NCI-H146 (cell line): Measurements from ENCODE around the gene TIGIT.

Experiments
- DNase-seq: peaks from one replicate; lab custom pipeline; 2025; lab: John Stamatoyannopoulos, UW

The TIGIT gene

GRCh38 chr3:114310695-114311094 lies 16.9 kb downstream of the TIGIT start:
- DNase-seq, result no peak

GRCh38 chr3:114313426-114313825 lies 19.6 kb downstream of the TIGIT start:
- no peak for DNase-seq

DNA sequence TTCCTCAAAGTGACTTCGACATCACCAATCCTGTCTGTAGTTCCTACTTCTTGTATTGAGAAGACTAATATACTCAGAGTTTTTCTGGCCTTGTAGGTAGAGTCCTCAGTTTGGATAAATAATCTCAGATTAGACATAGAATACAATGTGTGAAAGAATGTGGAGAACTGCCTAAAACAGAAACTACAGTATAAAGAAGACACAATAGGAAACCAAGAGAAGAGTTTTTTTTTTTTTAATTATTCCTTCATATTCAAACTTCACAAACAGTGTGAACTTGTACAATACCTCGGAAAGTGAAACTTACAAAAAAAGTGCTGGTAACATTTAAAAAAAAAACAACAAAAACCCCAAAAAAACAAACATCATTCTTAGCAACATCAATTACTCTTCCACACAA lies 20.5 kb downstream of the TIGIT start:
- no peak for DNase-seq

DNA sequence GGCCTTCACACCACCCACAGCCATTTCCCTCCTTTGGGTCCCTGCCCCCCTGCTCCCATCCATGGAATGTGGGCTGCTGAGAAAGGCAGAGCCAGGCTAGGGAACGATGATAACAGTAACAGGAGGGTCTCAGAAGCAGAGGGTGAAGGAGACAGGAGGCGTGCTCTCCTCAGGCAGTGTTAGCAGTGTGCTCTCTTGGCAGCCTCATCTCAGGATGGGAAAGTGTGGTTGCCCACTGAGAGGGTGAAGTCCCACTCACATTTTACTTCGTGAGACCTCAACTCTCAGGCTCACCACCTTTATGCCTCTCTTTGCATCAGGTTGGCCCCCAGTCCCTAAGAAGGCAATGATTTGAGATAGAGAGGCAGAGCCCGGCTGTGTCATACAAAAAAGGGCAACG lies 24.5 kb downstream of the TIGIT start:
- no peak for DNase-seq

- peak; percentile 76 for DNase-seq
Measured at GRCh38 chr3:114319453-114319852, 25.6 kb downstream of the TIGIT start.

DNA sequence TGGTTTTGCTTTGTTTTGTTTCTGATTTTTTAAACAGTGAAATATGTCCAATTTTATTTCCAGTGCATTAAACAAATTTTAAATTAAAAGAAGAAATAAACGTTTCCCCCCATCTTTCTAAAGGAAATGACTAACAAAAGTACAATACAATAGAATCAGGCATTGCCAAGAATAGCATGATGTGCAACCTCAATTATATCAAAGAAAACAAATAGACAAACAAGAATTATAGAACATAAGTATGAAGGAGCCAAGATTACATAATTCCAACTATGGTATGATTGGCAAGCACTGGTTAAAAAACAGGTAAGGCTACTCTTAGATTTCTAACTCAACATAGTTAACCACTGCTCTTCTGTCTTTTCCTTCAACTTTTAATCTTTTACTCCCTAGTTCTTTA lies 26.4 kb downstream of the TIGIT start:
- DNase-seq, result no peak

DNA sequence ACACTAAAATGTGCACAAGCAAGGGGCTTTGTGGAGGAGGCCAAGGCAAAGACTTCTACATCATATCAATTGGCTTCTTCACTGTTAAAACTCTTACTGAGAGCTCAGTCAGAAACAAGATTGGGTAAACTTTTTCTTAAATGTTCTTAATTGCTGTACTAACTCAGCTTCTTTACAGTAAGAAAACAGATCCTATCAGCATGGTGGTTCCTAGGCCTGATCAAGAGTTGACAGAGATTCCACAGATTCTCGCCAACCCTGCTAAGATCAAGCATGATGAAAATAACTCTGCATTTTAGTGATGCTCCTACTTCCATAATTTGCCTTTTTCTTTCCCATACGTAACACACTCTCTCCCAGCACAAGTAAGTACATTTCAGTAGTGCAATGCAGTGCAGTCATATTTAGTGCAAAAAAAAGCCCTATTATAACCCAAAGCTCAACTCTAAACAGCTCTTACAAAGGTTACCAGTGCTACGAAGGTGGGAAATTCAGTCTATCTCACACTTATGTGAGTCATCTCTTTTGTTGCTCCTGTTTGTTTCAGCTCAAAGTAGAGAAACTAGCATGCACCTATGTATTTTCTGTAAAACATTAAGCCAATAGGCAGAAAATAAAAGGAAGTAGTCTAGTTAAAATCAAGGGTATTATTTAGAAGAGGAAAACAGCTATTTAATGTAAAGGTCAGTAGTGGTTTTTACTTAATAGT lies 29.9 kb downstream of the TIGIT start:
- DNase-seq, result no peak

DNA sequence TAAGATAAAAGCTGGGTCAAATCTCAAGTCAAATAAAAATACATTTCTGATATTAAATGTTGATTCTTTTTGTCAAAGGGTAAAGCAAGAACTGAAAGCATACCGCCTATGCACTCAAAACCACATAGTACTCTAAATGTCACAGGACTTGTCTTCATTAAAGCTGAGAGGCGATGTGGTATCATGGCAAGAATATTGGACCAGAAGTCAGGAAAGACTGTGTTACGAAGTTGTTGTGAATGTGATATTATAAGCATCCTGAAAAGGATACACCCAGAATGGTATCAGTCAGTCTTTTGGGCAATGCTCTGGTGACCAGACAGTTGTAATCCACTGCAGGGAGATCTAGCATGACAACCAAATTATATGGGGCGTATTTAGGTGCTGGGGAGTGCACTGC lies 33.8 kb downstream of the TIGIT start:
- no peak for DNase-seq

DNA sequence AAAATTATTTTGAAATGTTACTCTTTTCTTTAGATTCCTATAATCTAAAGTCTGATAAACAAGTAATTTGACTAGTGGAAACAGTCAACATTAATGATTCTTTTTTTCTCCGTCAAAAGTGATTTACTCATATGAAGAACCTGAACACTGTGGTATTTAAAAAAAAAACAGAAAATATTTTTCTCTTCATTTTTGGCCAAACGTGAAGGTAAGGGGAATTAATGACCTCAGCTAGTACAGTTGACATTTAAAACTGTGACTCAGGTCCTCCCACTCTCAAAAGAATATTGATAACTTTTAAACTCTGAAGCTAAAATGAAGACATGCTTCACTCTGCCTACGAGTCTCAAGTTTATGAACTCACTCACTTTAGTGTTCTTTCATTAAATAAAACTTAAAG lies 34.5 kb downstream of the TIGIT start:
- DNase-seq, result no peak

GRCh38 chr3:114329823-114330222 lies 36.0 kb downstream of the TIGIT start:
- DNase-seq, result no peak

DNA sequence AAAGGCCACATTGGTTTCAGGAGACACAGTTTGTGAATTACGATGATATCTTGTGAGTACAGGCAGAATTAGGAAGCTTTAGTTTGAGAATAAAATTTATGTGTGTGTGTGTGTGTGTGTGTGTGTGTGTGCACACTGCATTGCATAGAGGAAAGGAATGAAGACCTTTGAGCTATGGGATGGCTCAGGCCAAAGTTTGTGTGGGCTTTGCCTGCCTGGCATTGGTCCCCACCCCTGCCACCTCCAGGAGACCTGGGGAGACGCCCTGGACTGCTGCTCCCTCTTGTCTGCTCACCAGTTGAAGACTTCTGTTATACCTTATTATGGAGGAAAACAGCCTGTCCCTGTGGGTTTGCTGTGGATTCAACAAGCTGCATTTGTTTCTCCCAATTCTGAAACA lies 37.2 kb downstream of the TIGIT start:
- DNase-seq, result no peak

DNA sequence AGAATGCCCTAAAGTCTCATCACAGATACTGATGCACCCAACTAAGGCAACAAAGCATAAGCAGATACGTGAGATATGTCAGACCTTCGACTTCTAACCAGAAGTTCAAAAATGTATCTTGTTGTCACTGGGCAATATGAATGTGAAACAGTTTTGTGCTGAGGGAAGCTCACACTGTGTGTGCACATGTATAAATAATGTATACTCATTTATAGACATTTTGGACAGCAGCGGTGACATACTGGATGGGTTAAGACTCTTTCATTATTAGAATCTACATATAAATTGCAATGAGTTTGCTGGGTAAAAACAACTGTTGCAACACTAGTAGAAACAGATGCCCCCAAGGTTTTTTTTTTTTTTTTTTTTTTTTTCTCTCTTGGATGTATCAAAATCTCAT lies 37.9 kb downstream of the TIGIT start:
- no peak for DNase-seq

- no peak for DNase-seq
Measured at GRCh38 chr3:114332342-114333179, 38.7 kb downstream of the TIGIT start.

DNA sequence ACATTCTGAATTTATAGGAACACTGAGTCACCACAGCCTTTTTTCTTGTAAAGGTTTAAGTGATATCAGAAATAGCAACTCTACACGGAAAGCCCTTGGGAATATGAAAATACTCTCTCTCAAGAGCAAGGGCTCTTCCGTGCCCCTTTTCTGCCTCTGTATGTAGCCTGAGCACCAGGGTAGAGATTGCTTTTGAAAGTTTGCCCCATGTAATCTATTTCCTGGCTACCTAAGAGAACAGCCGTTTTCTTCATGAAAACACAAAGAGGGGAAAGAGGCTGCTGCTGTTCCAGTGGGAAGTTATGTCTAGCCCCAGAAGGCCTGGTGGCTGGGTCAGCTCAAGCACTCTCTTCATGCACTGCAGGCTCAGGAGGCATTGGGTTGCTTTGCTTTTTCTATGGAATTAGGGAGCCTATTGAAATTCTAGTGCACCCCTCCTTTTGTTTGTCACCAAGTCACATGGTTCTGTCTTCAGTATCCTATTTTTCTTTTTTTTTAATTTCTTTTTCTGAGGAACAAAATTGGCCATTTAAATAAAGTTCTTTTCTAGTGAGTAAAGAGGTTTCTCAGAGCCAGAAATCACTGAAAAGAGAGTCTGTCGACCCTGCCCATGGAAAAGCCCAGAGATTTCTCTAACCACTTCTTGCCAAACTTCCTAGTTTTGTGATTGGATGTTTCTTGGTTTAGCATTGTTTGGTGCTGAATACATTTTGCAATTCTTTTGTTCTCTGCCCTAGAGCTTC lies 39.5 kb downstream of the TIGIT start:
- DNase-seq, result no peak

DNA sequence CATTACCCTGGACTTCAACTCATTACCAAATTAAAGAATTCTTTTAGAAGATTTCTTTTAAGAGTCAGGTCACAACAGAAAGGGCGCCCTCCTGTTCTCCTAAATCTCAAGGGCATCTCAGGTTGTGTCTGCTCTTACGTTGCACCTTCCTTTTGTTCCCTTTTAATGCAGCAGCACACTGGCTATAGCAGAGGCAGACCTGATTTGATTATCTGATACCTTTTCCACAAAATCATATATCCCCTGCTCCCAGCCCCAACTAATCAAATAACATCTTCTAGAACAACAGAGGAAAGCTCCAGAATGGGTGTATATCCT lies 40.1 kb downstream of the TIGIT start:
- no peak for DNase-seq

DNA sequence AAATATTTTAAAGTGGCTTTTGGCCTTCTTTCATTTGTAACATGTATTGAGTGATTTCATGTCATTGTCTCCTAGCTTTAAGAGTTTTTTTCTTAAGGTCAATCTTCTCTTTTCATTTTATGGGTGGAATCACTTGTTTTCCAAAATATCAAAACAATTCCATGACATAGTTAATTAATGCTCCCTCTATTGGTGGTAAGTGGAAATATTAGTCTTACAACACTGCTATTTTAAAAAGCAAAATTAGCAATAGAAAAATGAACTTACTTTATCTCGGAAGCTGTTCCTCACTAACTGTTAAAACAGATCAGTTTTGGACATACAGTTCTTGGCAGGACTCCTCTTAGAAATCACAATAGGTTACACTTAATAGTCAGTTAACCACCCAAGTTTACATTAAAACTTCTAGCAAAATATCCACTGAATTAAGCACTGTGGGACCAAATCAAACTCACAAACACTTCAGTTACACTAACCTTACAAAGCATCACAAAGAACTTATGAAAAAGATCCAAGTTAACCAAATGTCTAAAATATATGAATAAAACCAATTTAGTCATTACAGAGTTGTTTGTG lies 42.4 kb downstream of the TIGIT start:
- no peak for DNase-seq

GRCh38 chr3:114336857-114337256 lies 43.0 kb downstream of the TIGIT start:
- DNase-seq, result no peak

DNA sequence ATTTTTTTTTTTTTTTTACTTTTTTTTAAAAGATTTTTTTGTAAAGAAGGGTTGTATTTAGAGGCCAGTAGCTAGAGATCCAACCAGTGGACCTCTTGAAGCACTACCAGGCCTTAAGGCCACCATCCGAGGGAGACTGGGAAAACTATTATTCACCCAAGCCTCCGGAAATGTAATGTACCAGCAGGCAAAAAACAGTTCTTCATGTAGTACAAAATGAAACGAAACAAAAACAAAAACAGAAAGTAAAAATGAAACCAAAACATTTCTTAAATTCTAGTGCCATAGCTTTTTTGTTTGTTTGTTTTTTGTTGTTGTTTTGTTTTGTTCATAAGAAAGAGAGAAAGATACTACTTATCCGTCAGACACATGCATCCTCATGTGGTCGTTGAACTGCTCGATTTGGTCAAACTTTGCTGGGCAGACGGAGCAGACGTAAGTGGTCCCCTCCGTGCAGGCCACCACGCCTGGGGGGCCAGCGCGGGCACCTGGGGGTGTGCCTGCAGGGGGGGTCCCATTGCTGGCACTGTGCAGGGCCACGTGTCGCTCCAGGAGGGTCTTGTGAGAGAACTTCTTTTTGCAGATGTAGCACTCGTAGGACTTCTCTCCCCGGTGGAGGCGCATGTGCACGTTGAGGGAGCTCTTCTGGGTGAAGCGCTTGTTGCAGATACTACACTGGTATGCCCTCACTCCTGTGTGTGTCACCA lies 45.0 kb downstream of the TIGIT start:
- no peak for DNase-seq

DNA sequence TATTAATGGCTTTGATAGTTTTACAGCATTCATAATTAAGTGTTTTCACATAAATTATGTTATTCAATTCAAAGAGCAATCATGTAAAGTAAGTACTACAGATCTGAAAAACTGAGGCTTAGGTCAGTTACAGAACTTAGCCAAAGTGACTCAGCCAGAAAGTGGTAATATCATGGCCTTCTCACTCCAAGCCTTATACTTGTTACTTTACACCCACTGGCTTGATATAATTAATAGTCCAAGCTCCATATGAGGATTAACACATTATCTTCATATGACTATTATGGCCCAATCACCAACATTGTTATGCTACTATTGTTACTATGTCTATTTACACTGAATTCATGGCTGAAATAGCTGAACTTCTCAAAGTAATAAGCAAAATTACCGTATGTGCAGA lies 50.7 kb downstream of the TIGIT start:
- DNase-seq, result no peak

DNA sequence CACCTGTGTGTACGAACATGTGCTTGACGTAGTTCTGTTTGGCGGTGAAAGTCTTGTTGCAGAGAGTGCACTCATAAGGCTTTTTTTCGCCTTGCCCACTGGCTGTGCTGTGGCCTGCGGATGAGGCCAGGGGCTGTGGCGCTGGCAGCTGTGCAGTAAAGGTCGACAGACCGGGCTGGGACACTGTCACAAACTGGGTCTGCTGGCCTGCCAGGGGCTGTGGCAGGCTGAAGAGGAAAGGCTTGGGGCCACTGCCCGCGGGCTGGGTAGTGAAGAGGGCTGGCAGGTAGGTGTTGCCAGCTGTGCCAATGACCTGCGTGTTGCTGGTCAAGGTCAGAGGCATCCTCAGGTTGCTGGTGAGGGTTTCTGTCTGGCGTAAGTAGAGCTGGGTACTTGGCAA lies 56.4 kb downstream of the TIGIT start:
- DNase-seq, result no peak

DNA sequence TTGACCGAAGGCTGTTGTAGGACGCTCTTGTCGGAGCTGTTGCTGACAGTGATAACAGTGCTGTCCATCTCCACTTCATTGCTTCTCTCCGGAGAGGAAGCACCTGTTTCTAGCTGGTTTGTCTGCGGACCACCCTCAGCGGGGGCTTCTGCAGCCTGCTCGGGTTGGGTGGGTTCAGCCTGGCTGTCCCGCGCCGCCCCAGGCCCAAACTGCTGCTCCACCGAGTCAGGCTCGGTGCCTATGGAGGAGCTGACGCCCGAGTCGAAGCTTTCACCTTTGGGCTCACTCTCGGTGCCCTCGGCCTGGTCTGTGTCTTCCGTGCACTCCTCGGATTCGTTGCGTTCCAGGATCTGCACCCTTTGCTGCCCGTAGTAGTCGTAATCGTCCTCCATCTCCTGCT lies 56.9 kb downstream of the TIGIT start:
- no peak for DNase-seq
